CD4-positive, alpha-beta T cell treated with Interleukin-15 for 4 hours (primary cell): ENCODE data around the gene C19orf44.
A peak's percentile ranks its signal among the peaks of the same experiment; 100 is the strongest.
"Not testable (repeated sequence)": the region's sequence is repeated elsewhere in the genome, so short reads cannot be mapped to it uniquely, and the experiment has no call there.

Experiments
- DNase-seq: peaks from one replicate; pipeline ENCODE4 v3.0.0-alpha.2; 2020; ENCODE audit warnings: low spot score

The C19orf44 gene

GRCh38 chr19:16537111-16537510, 40.9 kb downstream of the C19orf44 start:
- DNase-seq = no peak

GRCh38 chr19:16540948-16541347, 44.8 kb downstream of the C19orf44 start:
- DNase-seq = no peak

GRCh38 chr19:16541526-16542044, 45.4 kb downstream of the C19orf44 start:
- DNase-seq = no peak

DNA sequence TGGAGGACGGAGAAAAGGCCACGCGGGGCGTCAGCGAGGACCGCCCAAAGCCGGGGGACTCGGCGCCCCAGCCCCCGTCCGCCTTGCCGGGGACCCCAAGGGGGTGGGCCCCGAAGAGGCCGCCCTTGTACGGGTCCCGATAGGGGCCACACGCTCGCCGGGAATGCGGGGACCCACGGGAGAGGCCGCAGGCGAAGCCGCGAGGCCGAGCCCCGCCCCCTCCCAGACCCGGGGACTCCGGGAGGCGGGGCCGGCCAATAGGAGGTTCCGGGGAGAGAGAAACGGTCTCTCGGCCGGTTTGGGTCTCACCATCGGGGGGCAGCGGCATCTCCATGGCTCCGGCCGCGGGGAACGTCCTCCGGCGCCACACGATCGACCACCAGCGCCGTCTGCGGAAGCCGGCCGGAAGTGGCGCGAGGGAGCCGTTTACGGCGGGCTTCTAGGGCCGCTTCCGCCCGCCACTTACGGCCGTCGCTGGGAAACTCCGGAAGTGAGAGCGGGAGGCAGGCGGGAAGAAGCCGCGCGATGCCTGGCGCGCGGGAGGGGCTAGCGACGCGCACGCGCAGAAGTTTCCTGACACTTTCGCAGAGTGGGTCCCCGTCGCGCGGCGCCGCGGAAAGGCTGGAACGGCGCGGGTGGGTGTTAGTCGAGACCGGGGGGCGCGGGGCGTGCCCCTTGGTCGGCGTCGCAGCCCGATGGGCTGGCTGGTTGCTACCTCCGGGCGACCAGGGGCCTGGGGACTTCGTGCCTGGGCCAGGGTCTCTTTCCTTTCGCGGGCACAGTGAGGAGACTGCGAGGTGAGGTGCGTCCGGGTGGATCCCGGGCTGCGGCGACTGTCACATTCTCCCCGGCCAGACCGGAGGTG, 46.1 kb downstream of the C19orf44 start, which contains the start of gene CHERP:
CHERP (minus strand) TSS at position 393 of the 865 bp plus-strand sequence; CDS start at position 334, 59 bp downstream.
- DNase-seq = peak; percentile 94

GRCh38 chr19:16542910-16543472, 46.8 kb downstream of the C19orf44 start:
- DNase-seq = no peak

GRCh38 chr19:16543734-16544133, 47.5 kb downstream of the C19orf44 start:
- not testable (repeated sequence) for DNase-seq

DNA sequence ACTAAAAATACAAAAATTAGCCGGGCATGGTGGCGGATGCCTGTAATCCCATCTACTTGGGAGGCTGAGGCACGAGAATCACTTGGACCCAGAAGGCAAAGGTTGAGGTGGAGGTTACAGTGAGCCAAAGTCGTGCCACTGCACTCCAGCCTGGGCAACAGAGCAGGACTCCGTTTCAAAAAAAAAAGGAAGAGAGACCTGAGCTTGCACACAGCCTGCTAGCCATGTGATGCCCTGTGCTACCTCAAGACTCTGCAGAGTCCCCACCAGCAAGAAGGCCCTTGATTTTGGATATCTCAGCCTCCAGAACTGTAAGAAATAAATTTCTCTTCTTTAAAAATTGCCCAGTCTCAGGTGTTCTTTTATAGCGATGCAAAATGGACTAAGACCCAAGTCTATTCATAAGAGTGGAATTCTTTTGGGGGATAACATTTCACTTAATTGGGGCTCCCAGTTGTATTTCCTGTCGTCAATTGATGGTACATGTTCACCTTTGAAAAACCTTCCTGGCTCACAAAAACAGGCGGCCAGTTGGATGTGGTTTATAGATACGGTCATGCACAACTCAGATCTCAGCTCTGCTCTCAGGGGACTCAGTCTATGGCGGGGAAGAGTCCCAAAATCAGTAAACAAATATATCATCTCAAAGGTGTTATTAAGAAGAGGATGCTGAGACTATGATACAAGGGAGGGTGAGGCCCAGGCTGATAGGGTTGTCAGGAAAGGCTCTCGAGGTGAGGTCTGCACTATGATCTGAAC, 48.5 kb downstream of the C19orf44 start:
- DNase-seq = no peak

- no peak for DNase-seq
Observed at GRCh38 chr19:16548956-16549355, 52.8 kb downstream of the C19orf44 start.

DNA sequence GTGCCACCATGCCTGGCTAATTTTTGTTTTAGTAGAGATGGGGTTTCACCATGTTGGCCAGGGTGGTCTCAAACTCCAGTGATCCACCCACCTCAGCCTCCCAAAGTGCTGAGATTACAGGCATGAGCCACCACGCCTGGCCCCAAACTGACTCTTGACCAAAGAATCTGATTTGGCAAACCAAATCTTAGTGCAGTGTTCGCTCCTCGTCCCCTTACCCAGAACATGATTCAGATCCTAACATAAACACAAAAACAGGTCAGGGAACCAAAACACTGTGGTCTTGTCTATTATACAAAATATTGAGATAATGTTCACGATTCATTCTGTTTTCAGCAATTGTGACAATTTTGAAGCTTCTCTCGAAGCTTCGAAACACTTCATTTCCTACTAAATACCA, 55.7 kb downstream of the C19orf44 start:
- not testable (repeated sequence) for DNase-seq

GRCh38 chr19:16554776-16555175, 58.6 kb downstream of the C19orf44 start:
- DNase-seq = no peak

- no peak for DNase-seq
Observed at GRCh38 chr19:16559780-16560276, 63.6 kb downstream of the C19orf44 start.

DNA sequence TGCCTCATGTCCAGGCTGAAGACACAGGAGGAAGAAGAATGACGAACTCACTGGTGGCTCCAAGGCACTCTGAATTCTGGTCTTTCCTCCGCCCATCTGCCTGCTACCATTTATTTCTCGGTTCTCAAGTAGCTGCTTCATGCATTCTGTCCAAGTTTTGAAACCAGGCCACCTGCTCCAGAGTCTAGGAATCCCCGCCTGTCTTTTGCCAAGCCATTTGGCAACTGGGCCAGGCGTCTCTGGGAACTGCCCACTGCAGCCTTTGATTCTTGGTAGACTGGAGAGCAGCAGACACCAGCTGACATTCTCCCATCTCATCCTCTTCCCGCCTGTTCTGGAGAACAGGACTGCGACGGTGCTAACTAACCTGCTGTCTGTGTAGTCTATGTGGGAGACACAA, 65.2 kb downstream of the C19orf44 start:
- DNase-seq = no peak

GRCh38 chr19:16562608-16563025, 66.4 kb downstream of the C19orf44 start:
- no peak for DNase-seq

GRCh38 chr19:16564842-16565241, 68.6 kb downstream of the C19orf44 start:
- DNase-seq = no peak

GRCh38 chr19:16566161-16566560, 70.0 kb downstream of the C19orf44 start:
- DNase-seq = peak; percentile 86

DNA sequence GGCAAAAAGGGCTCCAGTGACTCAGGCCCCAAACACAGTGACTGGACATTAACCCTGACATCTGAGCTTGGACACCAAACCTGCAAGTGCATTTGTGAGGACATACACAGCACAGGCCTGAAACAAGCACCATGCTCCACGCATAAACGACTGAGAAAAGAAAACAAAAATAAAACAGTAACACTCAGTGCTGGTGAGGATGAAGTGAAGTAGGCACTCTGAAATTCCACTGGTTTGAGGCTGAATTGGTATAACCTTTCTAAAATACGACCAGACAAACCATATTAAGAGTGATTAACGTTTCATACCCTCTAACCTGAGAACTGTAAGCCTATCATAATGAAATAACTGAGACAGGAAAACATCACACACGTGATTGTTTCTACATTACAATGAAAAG, 70.5 kb downstream of the C19orf44 start:
- no peak for DNase-seq

GRCh38 chr19:16569609-16570320, 73.6 kb downstream of the C19orf44 start:
- no peak for DNase-seq
